ENCODE data around the gene SPRN. TPM values are rescaled to one million over a fixed set of nuclear protein-coding genes. Genes with fewer than 3 reads are reported as not detected.

Gene SPRN
- total RNA-seq, 1 experiment from 2014 or later = 0.59 TPM

- H3K9me3 Mint-ChIP-seq = peaks cover 51% of the 10 kb centered on the region
- no peak overlapping the region for H3K4me3 Mint-ChIP-seq
- H3K4me1 Mint-ChIP-seq = no peaks in the 10 kb centered on the region
Measured at GRCh38 chr10:133456041-133456951, 31.9 kb upstream of the SPRN start.

More at GRCh38 chr10:133456041-133456951, 31.9 kb upstream of the SPRN start:
- ChIA-PET POLR2A (no interaction called here), CTCF (no interaction called here)
- Mint-ChIP-seq H3K36me3 (peaks cover 43% of the 10 kb centered on the region), H3K27ac (no peak overlapping the region), H3K27me3 (ENCODE audit: low read depth) (peaks cover 11% of the 10 kb centered on the region)
- no peak for ATAC-seq
- no peak for TF ChIP-seq IRF2 (CRISPR knock-in tag; IDR thresholded peaks at IDR 0.05; ENCODE audit: borderline replicate concordance, low read depth)
- no peak for TF ChIP-seq MXD4 (CRISPR knock-in tag; IDR thresholded peaks at IDR 0.05; ENCODE audit: borderline replicate concordance)
- no peak for TF ChIP-seq ZNF425 (CRISPR knock-in tag; conservative IDR thresholded peaks at IDR 0.05)
- no peak for TF ChIP-seq JAZF1 (CRISPR knock-in tag; IDR thresholded peaks at IDR 0.05)
- TF ChIP-seq ZNF121 (CRISPR knock-in tag; IDR thresholded peaks at IDR 0.05) = no peak
- TF ChIP-seq MLX (CRISPR knock-in tag; IDR thresholded peaks at IDR 0.05) = no peak
- no peak for TF ChIP-seq JUN (CRISPR knock-in tag; IDR thresholded peaks at IDR 0.05)
- no peak for TF ChIP-seq ZNF317 (CRISPR knock-in tag; IDR thresholded peaks at IDR 0.05; ENCODE audit: borderline replicate concordance, low read depth)
- TF ChIP-seq RORB (CRISPR knock-in tag; IDR thresholded peaks at IDR 0.05) = no peak
- no peak for TF ChIP-seq TP53 (CRISPR knock-in tag; IDR thresholded peaks at IDR 0.05)
- TF ChIP-seq FOXJ3 (CRISPR knock-in tag; IDR thresholded peaks at IDR 0.05; ENCODE audit: borderline replicate concordance) = no peak
- no peak for TF ChIP-seq SMAD4 (CRISPR knock-in tag; IDR thresholded peaks at IDR 0.05)
- no peak for TF ChIP-seq ATF3 (CRISPR knock-in tag; conservative IDR thresholded peaks at IDR 0.05)
- TF ChIP-seq ARID4B (CRISPR knock-in tag; IDR thresholded peaks at IDR 0.05; ENCODE audit: borderline replicate concordance) = no peak
- no peak for TF ChIP-seq ELF4 (CRISPR knock-in tag; IDR thresholded peaks at IDR 0.05; ENCODE audit: low read depth)
- TF ChIP-seq GRHL2 (CRISPR knock-in tag; IDR thresholded peaks at IDR 0.05; ENCODE audit: insufficient replicate concordance, severe bottlenecking) = no peak
- TF ChIP-seq E2F4 (CRISPR knock-in tag; IDR thresholded peaks at IDR 0.05; ENCODE audit: borderline replicate concordance, low read depth) = no peak
- TF ChIP-seq CBFB (CRISPR knock-in tag; IDR thresholded peaks at IDR 0.05; ENCODE audit: low read depth) = no peak
- DNase-seq (ENCODE audit: low spot score) = no peak

Data from WTC11 (cell line).